GM12892 (cell line): ENCODE data around the gene PRKACB.

Experiments
- POLR2A ChIP-seq: IDR thresholded peaks from 2 replicates; pipeline ENCODE4 v1.6.1; 2011; ENCODE audit warnings: low read depth, low read length, control low read depth
- POLR2AphosphoS5 ChIP-seq: IDR thresholded peaks from 2 replicates; pipeline ENCODE4 v1.6.1; 2011; ENCODE audit warnings: low read depth, low read length, control low read depth
- TAF1 ChIP-seq: IDR thresholded peaks from 2 replicates; pipeline ENCODE4 v1.6.1; 2011; ENCODE audit warnings: low read depth, mild to moderate bottlenecking, control low read depth, low read length, borderline replicate concordance

GRCh38 chr1:84246213-84246612 is 102.1 kb downstream of the PRKACB start:
- TF ChIP-seq POLR2A, result no peak
- no peak for TF ChIP-seq TAF1
- TF ChIP-seq POLR2AphosphoS5, result no peak
